SK-N-SH (cell line): ENCODE results near the gene SLC22A17. TPM values are rescaled to one million over a fixed set of nuclear protein-coding genes. Genes with fewer than 3 reads are reported as not detected.

Experiments used
- CTCF ChIA-PET: fragments of 300-600, 350-600 bp; formaldehyde crosslinking; extraction: SDS; loops from one replicate; lab custom pipeline; 2021; lab: Yijun Ruan, JAX
- POLR2A ChIA-PET: fragments of 350-600 bp; sonication (Branson Sonifier 250); formaldehyde crosslinking; extraction: SDS; loops from one replicate; lab custom pipeline; 2020; ENCODE audit warnings: antibody characterized with exemption, inconsistent platforms; lab: Yijun Ruan, JAX
- DNase-seq: peaks from one replicate; pipeline ENCODE4 v3.0.0; 2012
- H2AFZ ChIP-seq: fragments of 200-600 bp; sonication (generic); 2 replicates; pipeline ENCODE4 v1.8.1; 2016; ENCODE audit warnings: antibody characterized with exemption, mild to moderate bottlenecking, low read depth
- H3F3A ChIP-seq: fragments of 200-600 bp; sonication (generic); replicated peaks from 2 replicates; pipeline ENCODE3; 2016; ENCODE audit warnings: antibody characterized with exemption, mild to moderate bottlenecking; ENCODE audit not compliant: insufficient read depth
- H3K27ac ChIP-seq, 2 experiments: fragments of 200-500 bp in 1 of 2; fragments of 200-600 bp in 1 of 2; sonication (Bioruptor generic) in 1 of 2; sonication (generic), shearing (Covaris generic) in 1 of 2; 2 replicates each; pipeline versions ENCODE4 v1.5.1 to v1.6.1; 2014 to 2016; ENCODE audit warnings: low read depth in 2 of 2, inconsistent platforms in 1 of 2, low read length in 1 of 2, mild to moderate bottlenecking in 1 of 2, mixed read lengths in 1 of 2
- H3K27me3 ChIP-seq: fragments of 200-600 bp; sonication (generic), shearing (Covaris generic); 2 replicates; pipeline ENCODE4 v1.6.1; 2016; ENCODE audit warnings: mixed run types; ENCODE audit not compliant: insufficient read depth
- H3K36me3 ChIP-seq, 2 experiments: fragments of 200-500 bp in 1 of 2; fragments of 200-600 bp in 1 of 2; sonication (Bioruptor generic) in 1 of 2; sonication (generic) in 1 of 2; replicated peaks in 1 of 2; 2 replicates each; pipeline versions ENCODE3 to v1.5.1; 2014 to 2016; ENCODE audit warnings: low read length in 1 of 2, mild to moderate bottlenecking in 1 of 2; ENCODE audit not compliant: insufficient read depth in 2 of 2, control insufficient read depth in 1 of 2
- H3K4me1 ChIP-seq, 2 experiments: fragments of 200-500 bp in 1 of 2; fragments of 200-600 bp in 1 of 2; sonication (Bioruptor generic) in 1 of 2; sonication (generic), shearing (Covaris generic) in 1 of 2; 2 replicates each; pipeline versions ENCODE4 v1.5.1 to v1.6.1; 2014 to 2016; ENCODE audit warnings: low read depth in 1 of 2, low read length in 1 of 2, mixed run types in 1 of 2; ENCODE audit not compliant: insufficient read depth in 2 of 2, control insufficient read depth in 1 of 2
- H3K4me2 ChIP-seq: fragments of 200-600 bp; sonication (generic), shearing (Covaris generic); 2 replicates; pipeline ENCODE4 v1.6.1; 2017; ENCODE audit warnings: mixed run types
- H3K4me3 ChIP-seq, 2 experiments: fragments of 200-500 bp in 1 of 2; fragments of 200-600 bp in 1 of 2; sonication (Bioruptor generic) in 1 of 2; sonication (generic), shearing (Covaris generic) in 1 of 2; 2 replicates each; pipeline versions ENCODE4 v1.5.1 to v1.8.1; 2014 to 2016; ENCODE audit warnings: low read depth in 2 of 2, inconsistent platforms in 1 of 2, low read length in 1 of 2, mild to moderate bottlenecking in 1 of 2, mixed read lengths in 1 of 2, moderate library complexity in 1 of 2
- H3K79me2 ChIP-seq: fragments of 200-600 bp; sonication (generic); 2 replicates; pipeline ENCODE4 v1.8.1; 2017; ENCODE audit warnings: mild to moderate bottlenecking; ENCODE audit not compliant: insufficient read depth
- H3K9ac ChIP-seq: fragments of 200-600 bp; sonication (generic); 2 replicates; pipeline ENCODE4 v1.6.1; 2017; ENCODE audit warnings: mixed run types
- H3K9me2 ChIP-seq: fragments of 200-600 bp; sonication (generic); 2 replicates; pipeline ENCODE4 v1.6.1; 2017; ENCODE audit warnings: mixed run types
- H3K9me3 ChIP-seq: fragments of 200-600 bp; sonication (generic); 2 replicates; pipeline ENCODE4 v1.6.1; 2017; ENCODE audit warnings: mixed run types, mild to moderate bottlenecking, moderate library complexity
- H4K20me1 ChIP-seq: fragments of 200-600 bp; sonication (generic); 2 replicates; pipeline ENCODE4 v1.6.1; 2017; ENCODE audit warnings: mild to moderate bottlenecking, mixed run types; ENCODE audit not compliant: insufficient read depth
- FOXM1 ChIP-seq: IDR thresholded peaks from 2 replicates; pipeline ENCODE4 v1.4.0; 2012; ENCODE audit warnings: low read depth, mild to moderate bottlenecking
- NFIC ChIP-seq: IDR thresholded peaks from 2 replicates; pipeline ENCODE4 v1.4.0; 2012; ENCODE audit warnings: borderline replicate concordance
- POLR2AphosphoS5 ChIP-seq: IDR thresholded peaks from 2 replicates; pipeline ENCODE4 v1.6.1; 2012; ENCODE audit warnings: low read depth, low read length
- RAD21 ChIP-seq: IDR thresholded peaks from 2 replicates; pipeline ENCODE4 v1.6.1; 2012; ENCODE audit warnings: mild to moderate bottlenecking, low read length
- RCOR1 ChIP-seq: fragments of 150-350 bp; IDR thresholded peaks from 2 replicates; pipeline ENCODE4 v1.6.1; 2017; ENCODE audit warnings: antibody characterized with exemption, low read length
- SMC3 ChIP-seq: IDR thresholded peaks from 2 replicates; pipeline ENCODE4 v1.6.1; 2012; ENCODE audit warnings: low read depth, low read length, improper control_type of control experiment
- TEAD4 ChIP-seq: IDR thresholded peaks from 2 replicates; pipeline ENCODE4 v1.4.0; 2012; ENCODE audit warnings: mild to moderate bottlenecking, borderline replicate concordance; ENCODE audit not compliant: insufficient read depth
- YY1 ChIP-seq: IDR thresholded peaks from 2 replicates; pipeline ENCODE4 v1.4.0; 2012; ENCODE audit warnings: low read depth, mild to moderate bottlenecking
- WGBS: methylation state at CpG from one replicate; pipeline ENCODE4 v1.1.6; 2017; ENCODE audit warnings: low lambda C conversion rate; 5-methylcytosine and 5-hydroxymethylcytosine counted together
- polyA plus RNA-seq, 3 experiments: library from polyadenylated mRNA; depleted of rRNA; stranded (reverse); fragments of >200 nt; gene quantifications; 2 replicates each; pipeline ENCODE4 v1.2.3, GENCODE V29; 2012
- TF ChIP-seq, protein P1 (sequence below): IDR thresholded peaks from 2 replicates; pipeline ENCODE4 v1.4.0; 2012; ENCODE audit warnings: low read depth
- TF ChIP-seq, protein P2 (sequence below): fragments of 150-350 bp; IDR thresholded peaks from 2 replicates; pipeline ENCODE4 v1.6.1; 2016; ENCODE audit warnings: mild to moderate bottlenecking, low read depth, low read length
- TF ChIP-seq, protein P3 (sequence below): IDR thresholded peaks from 2 replicates; pipeline ENCODE4 v1.4.0; 2012; ENCODE audit warnings: low read depth, borderline replicate concordance
- TF ChIP-seq, protein P4 (sequence below): fragments of 200-600 bp; sonication (generic); IDR thresholded peaks from 2 replicates; pipeline ENCODE4 v1.6.1; 2017; ENCODE audit warnings: antibody characterized with exemption, mild to moderate bottlenecking, moderate library complexity

SLC22A17 gene
- polyA plus RNA-seq, 1 of the 3 experiments (the other 2 are of a cell fraction): 27.2 TPM

GRCh38 chr14:23380197-23380914, 27.7 kb upstream of the SLC22A17 start:
- POLR2A ChIA-PET: interaction anchor here (1.0 to 1.7 kb wide), 2 partner anchors 54 to 58 kb away, joined by 3 to 6 read pairs; no protein-coding TSS in a partner anchor

DNA sequence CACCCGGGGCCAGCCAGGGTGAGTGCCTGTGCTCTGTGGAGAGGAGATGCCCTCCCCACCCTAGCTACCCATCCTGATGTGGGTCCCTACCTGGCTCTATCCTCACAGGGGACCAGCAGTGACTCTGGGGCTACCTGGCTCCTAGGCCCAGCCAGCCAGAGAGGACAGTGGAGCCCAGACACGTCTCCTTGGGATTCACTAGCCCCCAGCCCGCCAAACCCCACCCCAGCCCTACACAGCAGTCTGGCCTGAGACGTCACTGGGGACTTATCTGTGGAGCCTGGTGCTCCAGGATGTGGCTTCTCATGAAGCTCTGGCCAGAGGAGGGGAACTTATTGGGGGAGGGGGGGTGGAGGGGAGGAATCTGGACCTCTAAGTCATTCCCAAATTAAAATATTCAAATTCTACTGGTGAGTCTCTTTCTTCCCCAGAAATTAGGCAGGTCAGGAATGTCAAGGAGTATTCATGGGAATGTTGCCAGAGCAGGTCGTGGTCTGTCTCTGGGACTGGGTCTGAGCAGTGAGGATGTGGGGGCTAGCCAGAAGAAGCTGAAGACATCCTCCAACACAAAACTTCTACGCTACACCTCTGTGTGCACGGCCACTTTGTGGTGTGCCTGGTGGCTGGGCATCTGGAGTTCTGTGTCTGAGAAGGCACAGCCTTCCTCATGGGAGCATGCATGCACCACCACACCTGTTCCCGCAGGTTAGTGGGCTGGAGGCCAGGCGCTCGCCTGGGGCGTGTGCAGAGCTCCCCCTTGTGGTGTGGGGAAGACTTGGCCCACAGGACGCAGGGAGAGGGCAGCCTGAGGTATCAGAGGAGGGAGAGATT, 26.9 kb upstream of the SLC22A17 start:
- no peak overlapping the region for H3K9ac ChIP-seq
- H3K4me2 ChIP-seq: no peak overlapping the region
- peak overlapping the region in 1 of 2 experiments; percentile 52; a peak in 1 of 4 replicates for H3K4me3 ChIP-seq
- peaks cover 0 to 3% of the 10 kb centered on the region in 2 experiments; a peak in 1 of 4 replicates for H3K4me1 ChIP-seq
- no peak overlapping the region for H3K27ac ChIP-seq
- DNase-seq: peak; percentile 83
- H3K9me2 ChIP-seq: no peaks in the 10 kb centered on the region
- H4K20me1 ChIP-seq: no peaks in the 10 kb centered on the region
- no peaks in the 10 kb centered on the region for H3K36me3 ChIP-seq
- no peaks in the 10 kb centered on the region for H3K9me3 ChIP-seq
- CTCF ChIA-PET: interaction anchor here (0.5 to 8.2 kb wide), 44 partner anchors 11 to 250 kb away, joined by 3 to 179 read pairs (median 4); partner anchors contain the start of genes EFS, HOMEZ, PABPN1 and SLC22A17
- H3K27me3 ChIP-seq: peaks cover 8% of the 10 kb centered on the region
- WGBS: 24% methylated on average over 6 of the region's 12 CpGs
- no peaks in the 10 kb centered on the region for H3F3A ChIP-seq
- no peak overlapping the region for H2AFZ ChIP-seq
- TF ChIP-seq, protein P1, sequence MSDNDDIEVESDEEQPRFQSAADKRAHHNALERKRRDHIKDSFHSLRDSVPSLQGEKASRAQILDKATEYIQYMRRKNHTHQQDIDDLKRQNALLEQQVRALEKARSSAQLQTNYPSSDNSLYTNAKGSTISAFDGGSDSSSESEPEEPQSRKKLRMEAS: no peak
- TF ChIP-seq, protein P2, sequence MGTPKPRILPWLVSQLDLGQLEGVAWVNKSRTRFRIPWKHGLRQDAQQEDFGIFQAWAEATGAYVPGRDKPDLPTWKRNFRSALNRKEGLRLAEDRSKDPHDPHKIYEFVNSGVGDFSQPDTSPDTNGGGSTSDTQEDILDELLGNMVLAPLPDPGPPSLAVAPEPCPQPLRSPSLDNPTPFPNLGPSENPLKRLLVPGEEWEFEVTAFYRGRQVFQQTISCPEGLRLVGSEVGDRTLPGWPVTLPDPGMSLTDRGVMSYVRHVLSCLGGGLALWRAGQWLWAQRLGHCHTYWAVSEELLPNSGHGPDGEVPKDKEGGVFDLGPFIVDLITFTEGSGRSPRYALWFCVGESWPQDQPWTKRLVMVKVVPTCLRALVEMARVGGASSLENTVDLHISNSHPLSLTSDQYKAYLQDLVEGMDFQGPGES: no peak
- TF ChIP-seq POLR2AphosphoS5: no peak
- TF ChIP-seq, protein P3, sequence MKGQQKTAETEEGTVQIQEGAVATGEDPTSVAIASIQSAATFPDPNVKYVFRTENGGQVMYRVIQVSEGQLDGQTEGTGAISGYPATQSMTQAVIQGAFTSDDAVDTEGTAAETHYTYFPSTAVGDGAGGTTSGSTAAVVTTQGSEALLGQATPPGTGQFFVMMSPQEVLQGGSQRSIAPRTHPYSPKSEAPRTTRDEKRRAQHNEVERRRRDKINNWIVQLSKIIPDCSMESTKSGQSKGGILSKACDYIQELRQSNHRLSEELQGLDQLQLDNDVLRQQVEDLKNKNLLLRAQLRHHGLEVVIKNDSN: no peak
- no peak for TF ChIP-seq YY1
- peak; percentile 87 for TF ChIP-seq RAD21
- TF ChIP-seq SMC3: peak; percentile 86
- no peak for TF ChIP-seq TEAD4
- TF ChIP-seq, protein P4, sequence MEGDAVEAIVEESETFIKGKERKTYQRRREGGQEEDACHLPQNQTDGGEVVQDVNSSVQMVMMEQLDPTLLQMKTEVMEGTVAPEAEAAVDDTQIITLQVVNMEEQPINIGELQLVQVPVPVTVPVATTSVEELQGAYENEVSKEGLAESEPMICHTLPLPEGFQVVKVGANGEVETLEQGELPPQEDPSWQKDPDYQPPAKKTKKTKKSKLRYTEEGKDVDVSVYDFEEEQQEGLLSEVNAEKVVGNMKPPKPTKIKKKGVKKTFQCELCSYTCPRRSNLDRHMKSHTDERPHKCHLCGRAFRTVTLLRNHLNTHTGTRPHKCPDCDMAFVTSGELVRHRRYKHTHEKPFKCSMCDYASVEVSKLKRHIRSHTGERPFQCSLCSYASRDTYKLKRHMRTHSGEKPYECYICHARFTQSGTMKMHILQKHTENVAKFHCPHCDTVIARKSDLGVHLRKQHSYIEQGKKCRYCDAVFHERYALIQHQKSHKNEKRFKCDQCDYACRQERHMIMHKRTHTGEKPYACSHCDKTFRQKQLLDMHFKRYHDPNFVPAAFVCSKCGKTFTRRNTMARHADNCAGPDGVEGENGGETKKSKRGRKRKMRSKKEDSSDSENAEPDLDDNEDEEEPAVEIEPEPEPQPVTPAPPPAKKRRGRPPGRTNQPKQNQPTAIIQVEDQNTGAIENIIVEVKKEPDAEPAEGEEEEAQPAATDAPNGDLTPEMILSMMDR: peak; percentile 81
- TF ChIP-seq RCOR1: no peak
- no peaks in the 10 kb centered on the region for H3K79me2 ChIP-seq
- POLR2A ChIA-PET: interaction anchor here (1.0 to 1.7 kb wide), 3 partner anchors 13 to 57 kb away, joined by 3 to 6 read pairs (median 5); no protein-coding TSS in a partner anchor

More at GRCh38 chr14:23380197-23380914, 27.7 kb upstream of the SLC22A17 start:
- Histone ChIP-seq H3K36me3 (no peaks in the 10 kb centered on the region), H3K79me2 (no peaks in the 10 kb centered on the region), H3F3A (no peaks in the 10 kb centered on the region), H3K4me3 (peak overlapping the region in 1 of 2 experiments; percentile 52; a peak in 1 of 4 replicates), H3K4me2 (no peak overlapping the region), H3K9me2 (no peaks in the 10 kb centered on the region), H2AFZ (no peak overlapping the region), H4K20me1 (no peaks in the 10 kb centered on the region), H3K9ac (no peak overlapping the region), H3K9me3 (no peaks in the 10 kb centered on the region), H3K27ac (no peak overlapping the region), H3K27me3 (peaks cover 8% of the 10 kb centered on the region), H3K4me1 (peaks cover 0 to 3% of the 10 kb centered on the region in 2 experiments; a peak in 1 of 4 replicates)
- no peak for TF ChIP-seq FOXM1
- TF ChIP-seq NFIC: no peak
- CTCF ChIA-PET: interaction anchor here (0.5 to 8.2 kb wide), 41 partner anchors 10 to 251 kb away, joined by 3 to 179 read pairs (median 4); partner anchors contain the start of genes EFS, HOMEZ, PABPN1 and SLC22A17
- DNase-seq: no peak
- 50% methylated on average over 5 of the region's 16 CpGs for WGBS
